Lung (tissue), 12 donors: ENCODE results near the gene SEZ6L2. TPM values are rescaled to one million over a fixed set of nuclear protein-coding genes. Genes with fewer than 3 reads are reported as not detected.

Experiments used
- ATAC-seq: fragments of 200-7000 bp; cut with Tn5 transposase; one replicate; pipeline ENCODE4 v1.9.1; 2020; ENCODE audit warnings: moderate number of reproducible peaks; ENCODE audit not compliant: insufficient read depth, low FRiP score
- DNase-seq, 3 donors: peaks; one replicate each; pipeline ENCODE4 v3.0.0-alpha.2; 2013 to 2017
- H3K27ac ChIP-seq, 2 donors: one replicate each; pipeline ENCODE4 v1.5.1; 2013; ENCODE audit warnings: mild to moderate bottlenecking in 2 of 2, moderate library complexity in 2 of 2, control low read depth in 1 of 2, inconsistent platforms in 1 of 2, low read depth in 1 of 2, low read length in 1 of 2
- H3K27me3 ChIP-seq, 3 donors: one replicate each; pipeline ENCODE4 v1.5.1; 2013; ENCODE audit warnings: low read length in 2 of 3; ENCODE audit not compliant: control insufficient read depth in 3 of 3, insufficient read depth in 3 of 3
- H3K36me3 ChIP-seq, 4 donors: one replicate each; pipeline ENCODE4 v1.5.1; 2013; ENCODE audit warnings: low read length in 4 of 4, mild to moderate bottlenecking in 1 of 4, moderate library complexity in 1 of 4; ENCODE audit not compliant: control insufficient read depth in 4 of 4, insufficient read depth in 4 of 4
- H3K4me1 ChIP-seq, 5 donors: one replicate each; pipeline ENCODE4 v1.5.1; 2013; ENCODE audit warnings: low read length in 5 of 5, mild to moderate bottlenecking in 2 of 5, moderate library complexity in 1 of 5; ENCODE audit not compliant: control insufficient read depth in 5 of 5, insufficient read depth in 5 of 5
- H3K4me3 ChIP-seq: one replicate; pipeline ENCODE4 v1.5.1; 2013; ENCODE audit warnings: mild to moderate bottlenecking, control low read depth, moderate library complexity
- H3K9ac ChIP-seq, 2 donors: one replicate each; pipeline ENCODE4 v1.5.1; 2013; ENCODE audit warnings: low read length in 2 of 2, control low read depth in 1 of 2; ENCODE audit not compliant: insufficient read depth in 1 of 2
- H3K9me3 ChIP-seq, 4 donors: one replicate each; pipeline ENCODE4 v1.5.1; 2013; ENCODE audit warnings: low read length in 3 of 4, mild to moderate bottlenecking in 1 of 4, moderate library complexity in 1 of 4; ENCODE audit not compliant: control insufficient read depth in 4 of 4, insufficient read depth in 3 of 4
- CTCF ChIP-seq: IDR thresholded peaks from 2 replicates; pipeline ENCODE4 v1.5.1; 2012; ENCODE audit warnings: mild to moderate bottlenecking; ENCODE audit errors: control extremely low read depth, extremely low read depth
- WGBS, 2 donors: extraction: QIAGEN DNeasy Blood & Tissue Kit; methylation state at CpG; one replicate each; pipeline ENCODE4 v1.1.7; 2013; 5-methylcytosine and 5-hydroxymethylcytosine counted together
- polyA plus RNA-seq, 2 donors: library from polyadenylated mRNA; stranded (reverse); fragments of 200-250 nt; gene quantifications; one replicate each; pipeline ENCODE4 v1.2.1, GENCODE V29; 2013
- total RNA-seq, 2 donors: library from RNA; depleted of rRNA in 1 of 2; stranded (reverse); fragments of >200 nt in 1 of 2; gene quantifications; one replicate each; pipeline ENCODE4 v1.2.1, GENCODE V29; 2014 to 2021
- donor health status: control.
- donor health status: control.
- donor health status: Bipolar disorder and iron deficiency.
- donor health status: healthy.
- donor health status: DM: yes; HTN: yes; CAD: no.

SEZ6L2 gene
- total and polyA plus RNA-seq, 4 donors = 4.6 to 19.2 (median 6.1) TPM

GRCh38 chr16:29860218-29860617 lies 39.1 kb downstream of the SEZ6L2 start:
- no peak overlapping the region for H3K4me3 ChIP-seq
- no peak for TF ChIP-seq CTCF
- DNase-seq (no peak), ATAC-seq (no peak)
- H3K4me1 ChIP-seq = peaks cover 0 to 10% (median 2%) of the 10 kb centered on the region in 5 donors
- WGBS, 2 donors = 92 to 93% methylated on average over 9 of the region's 9 CpGs
- no peaks in the 10 kb centered on the region for H3K9me3 ChIP-seq
- peaks cover 0 to 20% (median 14%) of the 10 kb centered on the region in 4 donors for H3K36me3 ChIP-seq
- H3K9ac ChIP-seq = no peak overlapping the region
- H3K27me3 ChIP-seq = no peaks in the 10 kb centered on the region
- no peak overlapping the region for H3K27ac ChIP-seq

- DNase-seq = no peak
- no peak for TF ChIP-seq CTCF
- H3K27me3 ChIP-seq = no peaks in the 10 kb centered on the region
- no peak overlapping the region for H3K27ac ChIP-seq
- ATAC-seq = no peak
- no peak overlapping the region for H3K4me3 ChIP-seq
- no peaks in the 10 kb centered on the region for H3K9me3 ChIP-seq
- peaks cover 0 to 20% (median 14%) of the 10 kb centered on the region in 4 donors for H3K36me3 ChIP-seq
- peaks cover 0 to 10% (median 2%) of the 10 kb centered on the region in 5 donors for H3K4me1 ChIP-seq
- no peak overlapping the region for H3K9ac ChIP-seq
- WGBS, 2 donors = 96 to 97% methylated on average over 19 of the region's 19 CpGs
Measured at GRCh38 chr16:29858974-29859373, 40.4 kb downstream of the SEZ6L2 start.

- TF ChIP-seq CTCF = no peak
- DNase-seq (no peak), ATAC-seq (no peak)
- H3K27me3 ChIP-seq = no peaks in the 10 kb centered on the region
- no peak overlapping the region for H3K27ac ChIP-seq
- no peak overlapping the region for H3K9ac ChIP-seq
- peaks cover 0 to 20% (median 14%) of the 10 kb centered on the region in 4 donors for H3K36me3 ChIP-seq
- WGBS, 2 donors = 73 to 78% methylated on average over 10 of the region's 10 CpGs
- no peaks in the 10 kb centered on the region for H3K9me3 ChIP-seq
- H3K4me1 ChIP-seq = peaks cover 0 to 6% (median 2%) of the 10 kb centered on the region in 5 donors
- H3K4me3 ChIP-seq = no peak overlapping the region
Measured at GRCh38 chr16:29858149-29858849, 41.1 kb downstream of the SEZ6L2 start.
